GM19351 (cell line): ENCODE results near the gene NEDD4L.

Source experiments
- ATAC-seq: cut with Tn5 transposase; IDR thresholded peaks from one replicate; pipeline ENCODE4 v1.9.1; 2021; ENCODE audit warnings: mild to moderate bottlenecking, moderate library complexity; ENCODE audit not compliant: unreplicated experiment

The NEDD4L gene

GRCh38 chr18:58337686-58338085 is 293.7 kb downstream of the NEDD4L start:
- ATAC-seq: no peak

DNA sequence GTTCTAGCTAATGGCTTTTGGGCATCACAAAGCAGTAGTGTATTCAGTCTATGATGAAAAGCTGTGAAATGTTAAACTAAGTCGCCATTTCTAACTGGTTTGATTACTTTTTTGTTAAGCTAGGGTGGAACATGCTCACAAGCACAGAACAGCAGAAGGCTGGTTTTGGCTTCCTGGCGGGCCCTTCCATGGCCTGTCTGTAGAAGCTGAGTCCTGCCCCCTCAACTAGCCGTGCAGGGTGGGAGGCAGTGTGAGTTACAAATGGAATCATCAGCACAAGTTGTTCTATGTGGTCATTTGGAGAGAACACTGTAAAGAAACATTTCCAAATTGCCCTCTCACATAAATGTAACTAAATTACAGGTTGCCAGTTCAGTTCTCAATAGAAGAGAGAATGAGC is 294.1 kb downstream of the NEDD4L start:
- ATAC-seq: no peak

- ATAC-seq: no peak
Measured at GRCh38 chr18:58338961-58339592, 295.1 kb downstream of the NEDD4L start.

DNA sequence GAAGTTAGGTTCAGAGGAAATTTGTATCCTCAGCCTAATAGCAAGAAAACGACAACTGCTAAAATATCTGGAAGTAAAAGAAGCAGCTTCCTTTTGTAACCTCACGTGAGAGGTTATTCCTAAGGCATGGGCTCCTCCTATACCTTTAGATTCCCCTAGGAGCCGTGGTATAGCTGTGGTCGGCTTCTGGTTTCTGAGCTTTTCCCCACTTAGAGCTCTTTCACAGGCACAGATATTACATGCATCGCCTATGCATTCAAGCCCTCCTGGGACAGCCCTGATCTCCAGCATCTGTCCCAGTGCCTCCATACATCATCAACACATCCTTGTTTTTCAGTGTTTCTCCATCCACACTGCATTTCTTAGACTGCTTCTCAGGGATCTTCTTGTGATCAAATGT is 295.9 kb downstream of the NEDD4L start:
- ATAC-seq: no peak

GRCh38 chr18:58341916-58342315 is 297.9 kb downstream of the NEDD4L start:
- ATAC-seq: no peak

GRCh38 chr18:58344080-58344670 is 300.1 kb downstream of the NEDD4L start:
- ATAC-seq: no peak

DNA sequence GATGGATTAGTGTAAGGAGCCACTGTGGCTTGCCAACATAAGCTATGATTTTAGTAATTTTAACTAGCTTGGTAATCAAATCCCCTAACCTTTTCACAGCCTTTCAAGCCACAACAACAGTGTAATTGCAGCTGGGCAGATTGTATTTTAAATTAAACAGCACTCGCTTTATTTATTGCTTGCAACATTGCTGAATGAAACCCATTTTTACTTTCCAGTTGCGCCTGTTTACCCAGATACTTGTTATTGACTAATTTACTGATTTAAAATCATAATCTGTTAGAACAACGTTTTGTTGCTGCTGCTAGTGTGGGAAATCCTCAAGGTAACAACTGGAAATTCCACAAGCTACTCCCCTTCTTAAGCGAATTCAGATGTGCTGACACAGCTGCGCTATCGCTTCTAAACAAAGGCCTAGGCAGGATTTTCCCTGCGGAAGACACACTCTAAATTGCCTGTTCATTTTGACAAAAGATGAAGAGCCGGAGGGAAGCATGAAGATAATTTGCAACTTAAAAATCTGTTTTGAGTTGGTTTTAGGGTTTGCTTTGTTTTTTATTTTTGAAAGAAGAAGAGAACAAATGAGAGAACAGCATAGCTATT is 300.9 kb downstream of the NEDD4L start:
- ATAC-seq: no peak

DNA sequence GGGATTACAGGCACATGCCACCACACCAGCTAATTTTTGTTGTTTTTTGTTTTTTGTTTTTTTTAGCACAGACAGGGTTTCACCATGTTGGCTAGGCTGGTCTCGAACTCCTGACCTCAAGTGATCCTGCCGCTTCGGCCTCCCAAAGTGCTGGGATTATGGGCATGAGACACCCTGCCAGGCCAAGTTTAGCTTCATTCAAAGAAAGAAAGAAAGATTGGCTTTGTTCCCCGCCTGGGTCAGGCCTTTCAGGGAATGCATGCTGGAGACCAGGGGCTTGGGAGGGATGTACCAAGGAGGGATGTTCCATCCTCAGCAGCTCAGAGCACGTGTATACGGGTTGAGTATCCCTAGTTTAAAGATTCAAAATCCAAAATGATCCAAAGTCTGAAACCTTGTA is 301.8 kb downstream of the NEDD4L start:
- no peak for ATAC-seq

DNA sequence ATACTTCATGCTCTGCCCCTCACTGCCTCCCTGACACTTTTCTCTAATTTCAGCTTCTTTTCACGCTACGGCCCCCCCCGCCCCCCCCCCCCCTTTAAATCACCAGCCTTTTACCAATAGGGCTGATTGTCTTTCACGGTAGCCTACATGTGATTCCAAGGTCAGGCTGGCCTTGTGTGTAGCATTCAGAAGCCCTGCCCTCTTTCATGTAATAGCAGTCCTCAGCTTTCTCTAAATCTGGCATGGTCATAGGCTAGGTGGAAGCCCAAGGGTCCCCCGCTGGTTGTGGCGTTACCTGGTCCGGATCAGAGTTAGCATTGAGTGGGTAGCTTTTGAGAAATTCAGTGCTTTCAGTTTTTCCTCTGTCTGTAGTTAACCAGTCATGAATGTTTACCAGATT is 303.1 kb downstream of the NEDD4L start:
- no peak for ATAC-seq

- ATAC-seq: no peak
Measured at GRCh38 chr18:58348517-58348916, 304.5 kb downstream of the NEDD4L start.

- no peak for ATAC-seq
Measured at GRCh38 chr18:58348951-58349350, 304.9 kb downstream of the NEDD4L start.

DNA sequence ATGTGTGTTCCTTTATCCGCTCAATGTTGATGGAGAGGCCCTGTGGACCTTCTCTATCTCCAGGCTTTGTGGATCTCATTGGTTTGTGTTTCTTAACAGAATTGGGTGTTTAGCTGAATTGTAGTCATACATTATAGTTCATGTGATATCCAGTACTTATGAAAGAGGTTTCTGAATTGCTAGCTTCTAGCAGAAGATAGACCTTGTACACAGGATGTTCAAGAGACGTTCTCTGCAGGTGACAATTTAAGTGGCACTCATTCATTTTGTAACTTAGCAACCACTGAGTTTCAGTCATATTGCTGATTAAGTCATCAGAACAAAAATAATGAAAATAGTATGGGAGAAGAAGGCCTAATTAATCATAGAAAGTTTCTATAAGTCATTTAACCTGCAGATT is 305.6 kb downstream of the NEDD4L start:
- ATAC-seq: no peak

- no peak for ATAC-seq
Measured at GRCh38 chr18:58350526-58350925, 306.5 kb downstream of the NEDD4L start.

- ATAC-seq: no peak
Measured at GRCh38 chr18:58351776-58352175, 307.8 kb downstream of the NEDD4L start.

DNA sequence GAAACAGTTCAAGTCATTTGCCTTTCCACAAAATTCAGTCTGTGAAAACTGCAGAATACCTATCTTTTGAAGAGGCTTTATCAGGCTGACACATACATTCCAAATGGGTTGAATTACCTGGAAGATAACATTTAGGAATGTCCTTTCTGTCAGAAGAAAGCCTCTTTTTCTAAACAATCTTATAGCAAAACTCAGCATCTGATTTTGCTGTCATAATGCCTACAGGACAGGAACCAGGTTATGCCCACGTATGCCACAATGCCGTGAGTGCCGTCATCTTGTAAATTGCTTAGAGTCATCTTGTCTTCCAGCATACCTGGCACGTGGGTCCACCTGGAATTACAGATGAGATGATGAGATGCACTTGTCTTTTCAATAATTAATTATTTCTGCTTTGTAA is 309.6 kb downstream of the NEDD4L start:
- ATAC-seq: no peak

- no peak for ATAC-seq
Measured at GRCh38 chr18:58354051-58354450, 310.0 kb downstream of the NEDD4L start.

- ATAC-seq: no peak
Measured at GRCh38 chr18:58354791-58355190, 310.8 kb downstream of the NEDD4L start.

- ATAC-seq: no peak
Measured at GRCh38 chr18:58355243-58355642, 311.2 kb downstream of the NEDD4L start.

GRCh38 chr18:58359218-58359617 is 315.2 kb downstream of the NEDD4L start:
- no peak for ATAC-seq

DNA sequence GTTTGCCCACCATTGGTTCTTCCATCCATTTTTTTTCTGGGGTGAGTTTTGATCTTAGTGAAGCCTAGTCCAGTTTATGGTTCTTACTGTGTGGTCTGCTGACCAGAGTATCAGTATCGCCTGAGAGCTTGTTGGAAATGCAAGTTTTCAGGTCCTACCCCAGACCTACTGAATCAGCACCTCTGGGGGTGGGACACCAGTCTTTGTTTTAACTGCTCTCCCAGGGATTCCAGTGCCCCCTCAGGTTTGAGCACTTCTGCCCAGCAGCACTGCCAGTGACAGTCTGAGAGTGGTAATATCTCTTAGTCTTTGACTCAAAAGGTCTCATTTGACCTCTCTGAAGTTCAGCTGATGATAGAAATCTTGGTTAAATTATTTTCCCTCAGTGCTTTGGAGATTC is 315.6 kb downstream of the NEDD4L start:
- no peak for ATAC-seq

GRCh38 chr18:58360324-58360723 is 316.3 kb downstream of the NEDD4L start:
- no peak for ATAC-seq

- no peak for ATAC-seq
Measured at GRCh38 chr18:58361212-58361611, 317.2 kb downstream of the NEDD4L start.
